GM19025 (cell line): ENCODE results near the gene SOWAHD.
"Not testable (repeated sequence)": the region's sequence is repeated elsewhere in the genome, so short reads cannot be mapped to it uniquely, and the experiment has no call there.

Experiments
- ATAC-seq: cut with Tn5 transposase; IDR thresholded peaks from one replicate; pipeline ENCODE4 v1.9.1; 2021; ENCODE audit warnings: mild to moderate bottlenecking, low read depth, moderate library complexity; ENCODE audit not compliant: unreplicated experiment

SOWAHD gene

DNA sequence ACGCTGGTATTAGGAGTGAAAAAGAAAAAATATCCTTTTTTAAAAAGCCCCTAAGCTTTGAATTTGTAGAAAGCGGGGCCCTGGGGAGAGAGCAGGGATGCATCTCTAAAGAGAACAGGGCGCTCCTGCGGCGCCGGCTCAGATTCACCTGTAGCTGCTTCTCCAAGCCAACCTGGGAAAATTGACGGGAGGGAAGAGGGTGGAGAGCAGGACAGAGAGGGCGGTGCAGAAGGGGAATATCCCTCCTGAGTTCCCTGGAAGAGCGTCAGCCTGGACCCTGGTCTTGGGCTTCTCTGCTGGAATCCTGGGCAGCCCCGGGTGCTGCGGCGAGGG lies 776 bp upstream of the SOWAHD start:
- ATAC-seq, result no peak

DNA sequence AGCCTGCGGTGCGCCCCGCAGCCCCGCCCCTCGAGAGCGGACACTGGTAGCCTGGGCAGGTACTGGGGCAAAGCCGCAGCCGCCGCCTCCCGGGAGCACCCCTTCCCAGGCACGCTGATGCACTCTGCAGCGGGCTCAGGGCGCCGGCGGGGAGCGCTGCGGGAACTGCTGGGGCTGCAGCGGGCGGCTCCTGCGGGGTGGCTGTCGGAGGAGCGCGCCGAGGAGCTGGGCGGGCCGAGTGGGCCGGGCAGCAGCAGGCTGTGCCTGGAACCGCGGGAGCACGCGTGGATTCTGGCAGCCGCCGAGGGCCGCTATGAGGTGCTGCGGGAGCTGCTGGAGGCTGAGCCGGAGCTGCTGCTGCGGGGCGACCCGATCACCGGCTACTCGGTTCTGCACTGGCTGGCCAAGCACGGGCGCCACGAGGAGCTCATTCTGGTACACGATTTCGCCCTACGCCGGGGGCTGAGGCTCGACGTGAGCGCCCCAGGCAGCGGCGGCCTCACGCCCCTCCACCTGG lies 401 bp downstream of the SOWAHD start:
- ATAC-seq, result no peak

DNA sequence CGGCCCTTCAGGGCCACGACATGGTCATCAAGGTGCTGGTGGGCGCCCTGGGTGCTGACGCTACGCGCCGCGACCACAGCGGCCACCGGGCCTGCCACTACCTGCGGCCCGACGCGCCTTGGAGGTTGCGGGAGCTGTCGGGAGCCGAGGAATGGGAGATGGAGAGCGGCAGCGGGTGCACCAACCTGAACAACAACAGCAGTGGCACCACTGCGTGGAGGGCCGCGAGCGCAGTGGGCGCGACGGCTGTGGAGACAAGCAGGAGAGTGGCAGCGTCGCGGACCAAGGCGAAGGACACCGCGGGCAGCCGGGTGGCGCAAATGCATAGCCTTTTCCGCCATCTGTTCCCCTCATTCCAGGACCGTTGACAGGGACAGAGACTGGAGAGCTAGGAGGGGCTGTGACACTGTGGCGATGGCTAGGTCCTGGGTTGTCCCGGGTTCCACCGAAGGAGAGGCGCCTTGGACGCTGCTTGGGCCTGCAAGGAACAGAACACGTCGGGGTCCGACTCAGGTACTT lies 919 bp downstream of the SOWAHD start:
- no peak for ATAC-seq

DNA sequence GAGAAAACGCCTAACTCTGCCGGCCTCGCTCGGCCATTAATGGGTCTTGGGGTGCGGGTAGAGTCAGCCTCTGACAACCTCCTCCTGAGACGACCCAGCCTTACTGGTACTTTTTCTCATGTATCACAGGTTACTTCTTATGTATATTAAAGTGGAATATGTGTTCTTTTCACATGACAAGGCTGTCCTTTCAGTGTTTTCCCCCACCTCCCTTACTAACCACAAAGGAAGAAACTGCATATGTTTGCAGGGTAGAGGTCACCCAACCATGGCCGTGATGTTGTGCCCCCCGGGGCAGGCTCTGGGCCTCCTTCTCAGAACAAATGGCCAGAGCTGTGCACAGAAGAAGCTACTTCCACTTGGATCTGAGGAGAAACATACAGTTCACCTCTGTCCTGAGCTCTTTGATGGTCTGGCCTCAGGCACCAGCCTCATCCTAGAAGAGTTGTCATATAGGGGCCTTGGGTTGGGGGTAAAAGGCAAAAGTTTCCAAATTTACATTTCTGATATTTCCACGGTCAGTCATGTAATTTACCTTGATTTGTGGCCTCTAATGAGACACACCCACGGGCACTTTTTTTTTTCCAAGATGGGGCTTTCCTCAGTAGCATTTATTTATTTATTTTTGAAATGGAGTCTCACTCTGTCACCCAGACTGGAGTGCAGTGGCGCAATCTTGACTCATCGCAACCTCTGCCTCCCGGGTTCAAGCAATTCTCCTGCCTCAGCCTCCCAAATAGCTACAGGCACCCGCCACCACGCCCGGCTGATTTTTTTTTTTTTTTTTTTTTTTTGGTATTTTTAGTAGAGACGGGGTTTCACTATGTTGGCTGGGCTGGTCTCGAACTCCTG lies 1.9 kb downstream of the SOWAHD start:
- no peak for ATAC-seq

DNA sequence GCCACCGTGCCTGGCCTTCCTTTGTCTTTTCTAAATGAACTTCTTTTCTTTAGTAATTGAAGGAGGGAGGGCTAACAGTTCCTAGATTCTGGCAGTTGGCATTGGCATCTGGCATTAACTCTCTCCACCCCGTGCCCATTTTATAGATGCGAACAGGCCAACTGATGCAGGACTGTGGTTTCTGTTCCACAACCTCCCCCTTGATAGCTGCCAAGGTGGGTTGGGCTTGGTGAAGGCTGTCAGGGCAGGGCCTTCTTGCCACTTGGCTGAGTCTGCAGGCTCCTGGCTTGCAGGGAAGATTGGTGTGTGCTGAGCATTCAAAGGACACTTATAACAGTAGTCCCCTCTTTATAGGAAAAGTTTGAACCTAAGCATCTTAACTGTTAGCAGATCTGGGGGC lies 4.3 kb downstream of the SOWAHD start:
- no peak for ATAC-seq

DNA sequence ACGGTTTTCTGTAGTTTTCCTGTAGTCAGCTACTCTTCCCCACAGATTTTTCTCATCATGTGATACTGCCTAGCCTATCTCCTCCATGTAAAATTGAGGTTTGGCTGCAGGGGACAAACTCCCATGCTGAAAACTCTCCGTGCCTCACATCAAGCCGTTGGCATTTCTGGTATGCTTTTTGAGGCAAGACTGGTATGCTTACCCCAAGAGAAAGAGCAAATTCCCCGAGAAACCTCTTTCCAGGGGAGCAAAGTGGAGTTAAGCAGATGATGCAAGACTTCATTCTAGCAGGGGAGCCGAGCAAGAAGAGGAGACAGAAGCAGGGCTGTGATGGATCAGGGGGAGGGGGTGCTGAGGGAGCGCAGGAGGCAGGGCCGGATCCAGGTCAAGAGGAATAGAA lies 4.8 kb downstream of the SOWAHD start:
- no peak for ATAC-seq

DNA sequence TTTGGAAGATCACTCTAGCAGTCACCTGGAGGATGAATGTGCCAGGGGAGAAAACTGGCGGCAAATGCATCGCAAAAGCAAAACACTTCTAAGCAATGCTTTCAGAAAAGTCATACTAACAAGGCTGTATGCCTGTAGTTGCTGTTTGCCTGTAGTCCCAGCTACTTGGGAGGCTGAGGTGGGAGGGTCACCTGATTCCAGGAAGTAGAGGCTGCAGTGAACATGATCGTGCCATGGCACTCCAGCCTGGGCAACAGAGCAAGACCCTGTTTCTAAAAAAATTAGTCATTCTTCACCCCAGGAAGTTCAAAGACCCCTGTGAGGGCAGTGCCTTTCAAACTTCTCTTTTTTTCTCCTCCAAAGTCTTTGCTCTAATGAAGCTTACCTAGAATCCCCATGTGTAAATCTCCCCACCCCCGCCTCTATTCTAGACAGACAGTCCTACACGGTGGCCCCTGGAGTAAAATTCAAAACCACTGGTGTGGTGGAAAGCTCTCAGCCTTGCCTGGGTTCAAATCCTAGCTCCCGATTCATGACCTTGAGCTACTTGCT lies 5.5 kb downstream of the SOWAHD start:
- no peak for ATAC-seq

DNA sequence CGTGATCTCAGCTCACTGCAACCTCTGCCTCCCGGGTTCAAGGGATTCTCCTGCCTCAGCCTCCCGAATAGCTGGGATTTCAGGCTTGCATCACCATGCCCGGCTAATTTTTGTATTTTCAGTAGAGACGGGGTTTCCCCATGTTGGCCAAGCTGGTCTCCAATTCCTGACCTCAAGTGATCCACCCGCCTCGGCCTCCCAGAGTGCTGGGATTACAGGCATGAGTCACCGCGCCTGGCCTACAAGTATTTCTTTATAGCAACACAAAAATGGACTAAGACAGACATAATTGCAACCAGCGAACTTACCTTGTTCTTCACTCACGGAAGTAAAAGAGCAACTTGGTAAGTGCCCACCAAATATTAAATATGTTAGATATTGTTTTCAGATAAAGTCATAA lies 10.0 kb downstream of the SOWAHD start:
- not testable (repeated sequence) for ATAC-seq

DNA sequence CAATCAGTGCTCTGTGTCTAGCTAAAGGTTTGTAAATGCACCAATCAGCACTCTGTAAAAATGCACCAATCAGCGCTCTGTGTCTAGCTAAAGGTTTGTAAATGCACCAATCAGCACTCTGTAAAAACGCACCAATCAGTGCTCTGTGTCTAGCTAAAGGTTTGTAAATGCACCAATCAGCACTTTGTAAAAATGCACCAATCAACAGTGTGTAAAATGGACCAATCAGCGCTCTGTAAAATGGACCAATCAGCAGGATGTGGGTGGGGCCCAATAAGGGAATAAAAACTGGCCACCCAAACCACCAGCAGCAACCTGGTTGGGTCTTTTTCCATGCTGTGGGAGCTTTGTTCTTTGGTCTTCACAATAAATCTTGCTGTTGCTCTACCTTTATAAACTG lies 11.0 kb downstream of the SOWAHD start:
- not testable (repeated sequence) for ATAC-seq

DNA sequence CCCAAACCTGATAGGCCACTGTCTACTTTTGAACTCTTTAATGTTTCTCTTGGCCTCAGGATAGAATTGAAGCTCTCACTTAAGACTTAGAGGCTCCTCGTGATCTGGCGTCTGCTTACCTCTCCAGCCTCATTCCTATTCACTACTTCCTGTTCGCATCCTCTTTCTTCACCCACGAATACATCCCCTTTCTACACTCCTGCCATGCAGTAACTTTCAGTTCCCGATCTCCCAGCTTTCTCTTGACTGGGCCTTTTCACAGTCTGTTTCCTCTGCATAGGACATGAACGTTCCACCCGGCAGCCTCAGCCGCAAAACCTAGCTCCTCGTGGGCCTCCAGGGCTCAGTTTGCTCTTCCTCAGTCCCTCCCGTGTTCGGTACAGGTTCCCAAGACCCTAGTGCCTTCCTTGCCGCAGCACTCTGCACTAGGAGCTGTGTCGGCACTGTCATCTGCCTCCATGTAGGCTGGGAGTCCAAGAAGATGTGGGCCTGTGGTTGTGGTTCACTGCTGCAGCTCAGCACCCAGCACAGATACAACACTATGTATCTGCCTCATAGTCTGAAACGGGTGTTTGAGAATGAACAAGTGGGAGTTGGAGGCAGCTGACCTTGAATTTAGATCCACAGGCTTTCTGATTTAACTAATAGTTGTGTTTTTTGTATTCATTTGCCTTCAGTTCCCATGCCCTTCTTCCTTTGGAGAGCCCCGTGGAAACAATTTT lies 17.3 kb downstream of the SOWAHD start:
- ATAC-seq, result peak; percentile 62

DNA sequence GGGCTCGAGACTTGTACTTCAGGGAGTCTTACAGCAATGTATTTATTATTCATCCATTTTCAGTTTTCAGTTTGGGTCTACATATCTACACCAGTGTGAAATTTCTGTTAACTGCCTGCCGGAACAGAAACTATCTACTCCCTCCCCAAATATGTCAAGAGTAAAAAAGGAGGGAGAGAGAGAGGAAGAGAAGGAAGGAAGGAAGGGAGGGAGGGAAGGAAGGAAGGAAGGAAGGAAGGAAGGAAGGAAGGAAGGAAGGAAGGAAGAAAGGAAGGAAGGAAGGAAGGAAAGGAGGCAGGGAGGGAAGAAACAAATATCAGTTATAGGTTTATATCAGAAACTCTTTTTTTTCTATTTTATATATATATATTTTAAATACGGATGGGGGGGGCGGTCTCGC lies 20.4 kb downstream of the SOWAHD start:
- ATAC-seq, result no peak

DNA sequence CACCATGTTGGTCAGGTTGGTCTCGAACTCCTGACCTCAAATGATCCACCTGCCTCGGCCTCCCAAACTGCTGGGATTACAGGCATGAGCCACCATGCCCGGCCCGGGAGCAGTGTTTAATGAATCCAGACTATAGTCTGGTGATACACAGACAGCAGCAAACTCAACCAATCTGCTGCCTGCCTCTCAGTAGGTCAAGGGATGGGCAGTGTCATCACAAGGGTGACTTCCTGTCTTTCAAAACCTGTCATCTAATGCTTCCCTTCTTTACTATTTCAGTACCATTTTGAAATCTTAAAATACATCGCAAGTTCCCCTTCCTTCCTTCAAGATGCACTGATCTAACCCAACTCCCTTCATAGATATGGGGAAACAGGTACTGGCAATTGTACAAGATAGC lies 24.6 kb downstream of the SOWAHD start:
- no peak for ATAC-seq

DNA sequence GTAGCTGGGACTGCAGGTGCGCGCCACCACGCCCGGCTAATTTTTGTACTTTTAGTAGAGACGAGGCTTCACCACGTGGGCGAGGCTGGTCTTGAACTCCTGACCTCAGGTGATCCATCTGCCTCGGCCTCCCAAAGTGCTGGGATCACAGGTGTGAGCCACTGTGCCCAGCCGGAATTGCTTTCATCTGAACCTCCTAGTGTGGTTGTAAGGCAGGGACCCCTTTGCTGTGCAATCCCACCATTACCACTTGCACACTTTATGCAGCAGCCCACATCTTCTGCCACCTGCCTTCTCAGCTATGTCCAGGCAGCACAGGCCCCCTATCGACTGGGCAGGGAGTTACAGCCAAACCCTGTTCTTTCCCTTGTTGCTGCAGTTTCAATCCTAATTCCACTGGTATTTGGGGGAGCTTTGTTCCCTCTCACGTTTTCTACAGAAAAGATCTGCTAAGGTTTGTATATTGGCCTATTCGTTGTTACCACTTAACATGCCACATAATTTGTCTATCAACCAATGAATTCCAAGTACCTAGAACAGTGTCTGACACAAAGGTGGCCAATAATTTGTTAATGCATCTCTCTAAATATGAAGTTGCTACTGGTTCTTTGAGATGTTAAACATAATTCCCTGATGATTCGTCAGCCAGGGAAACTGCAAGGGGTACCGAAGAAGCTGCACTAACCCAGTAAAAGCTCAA lies 26.5 kb downstream of the SOWAHD start:
- no peak for ATAC-seq

DNA sequence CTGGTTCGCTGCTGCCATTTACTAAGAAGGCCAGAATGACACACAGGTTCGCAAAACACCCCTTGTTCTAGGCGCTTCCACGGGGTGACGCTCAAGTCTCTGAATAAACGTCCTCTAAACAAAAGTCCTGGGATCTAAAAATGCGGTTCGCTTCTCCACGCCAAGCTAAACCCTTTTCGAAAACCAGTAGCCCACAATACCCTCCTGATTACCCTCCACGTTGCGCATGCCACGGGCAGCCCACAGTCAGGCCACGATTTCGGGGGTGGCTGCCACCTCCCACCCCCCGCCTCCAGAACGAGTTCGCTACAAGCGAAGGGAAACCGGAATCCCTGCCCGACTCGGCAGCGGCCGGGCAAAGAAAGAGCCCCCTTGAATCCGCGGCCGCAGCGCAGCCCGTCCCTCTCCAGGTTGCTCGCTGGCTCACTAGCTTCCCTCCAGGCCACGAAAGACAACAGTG lies 32.6 kb downstream of the SOWAHD start:
- ATAC-seq, result peak; percentile 19

DNA sequence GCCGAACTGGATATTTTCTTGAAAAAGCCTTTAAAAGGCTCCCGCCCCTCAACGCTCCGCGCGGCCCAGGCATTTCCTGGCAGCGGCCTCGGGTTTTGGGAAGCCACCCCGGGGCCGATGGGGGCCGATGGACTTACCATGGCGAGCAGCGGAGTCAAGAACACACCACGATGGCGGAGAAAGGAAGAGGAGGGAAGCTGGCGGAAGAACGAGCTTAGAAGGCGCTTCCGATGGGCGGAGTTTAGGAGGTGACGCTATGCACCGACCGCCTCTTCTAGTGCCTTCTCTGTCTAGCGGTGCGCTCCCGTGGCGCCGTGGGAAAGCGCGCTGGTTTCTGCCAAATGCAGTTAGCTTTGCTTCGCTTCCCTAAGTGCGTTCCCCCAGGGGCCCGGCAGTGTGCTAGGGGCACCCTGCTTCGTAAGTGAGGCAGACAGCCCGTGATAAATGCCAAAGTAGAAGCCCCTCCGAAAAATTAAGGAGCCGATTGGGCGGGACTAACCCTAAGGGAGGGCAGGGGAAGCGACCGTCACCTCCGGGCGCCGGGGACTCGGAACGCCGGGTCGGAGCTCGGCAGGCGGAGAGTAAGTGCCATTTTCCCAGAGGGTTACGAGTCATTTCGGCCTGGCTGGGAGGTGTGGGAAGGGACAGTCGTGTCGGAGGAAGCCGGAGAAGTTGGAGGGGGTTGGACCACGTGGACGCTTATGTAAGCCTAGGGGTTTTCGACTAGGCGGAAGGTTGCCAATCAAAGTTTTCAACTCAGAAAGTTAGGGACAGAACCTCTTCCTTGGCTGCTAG lies 33.2 kb downstream of the SOWAHD start, which contains the start of gene RPL39:
RPL39 (minus strand) TSS at position 194 of the 795 bp plus-strand sequence; CDS start at position 140, 54 bp downstream.
- peak; percentile 90 for ATAC-seq

DNA sequence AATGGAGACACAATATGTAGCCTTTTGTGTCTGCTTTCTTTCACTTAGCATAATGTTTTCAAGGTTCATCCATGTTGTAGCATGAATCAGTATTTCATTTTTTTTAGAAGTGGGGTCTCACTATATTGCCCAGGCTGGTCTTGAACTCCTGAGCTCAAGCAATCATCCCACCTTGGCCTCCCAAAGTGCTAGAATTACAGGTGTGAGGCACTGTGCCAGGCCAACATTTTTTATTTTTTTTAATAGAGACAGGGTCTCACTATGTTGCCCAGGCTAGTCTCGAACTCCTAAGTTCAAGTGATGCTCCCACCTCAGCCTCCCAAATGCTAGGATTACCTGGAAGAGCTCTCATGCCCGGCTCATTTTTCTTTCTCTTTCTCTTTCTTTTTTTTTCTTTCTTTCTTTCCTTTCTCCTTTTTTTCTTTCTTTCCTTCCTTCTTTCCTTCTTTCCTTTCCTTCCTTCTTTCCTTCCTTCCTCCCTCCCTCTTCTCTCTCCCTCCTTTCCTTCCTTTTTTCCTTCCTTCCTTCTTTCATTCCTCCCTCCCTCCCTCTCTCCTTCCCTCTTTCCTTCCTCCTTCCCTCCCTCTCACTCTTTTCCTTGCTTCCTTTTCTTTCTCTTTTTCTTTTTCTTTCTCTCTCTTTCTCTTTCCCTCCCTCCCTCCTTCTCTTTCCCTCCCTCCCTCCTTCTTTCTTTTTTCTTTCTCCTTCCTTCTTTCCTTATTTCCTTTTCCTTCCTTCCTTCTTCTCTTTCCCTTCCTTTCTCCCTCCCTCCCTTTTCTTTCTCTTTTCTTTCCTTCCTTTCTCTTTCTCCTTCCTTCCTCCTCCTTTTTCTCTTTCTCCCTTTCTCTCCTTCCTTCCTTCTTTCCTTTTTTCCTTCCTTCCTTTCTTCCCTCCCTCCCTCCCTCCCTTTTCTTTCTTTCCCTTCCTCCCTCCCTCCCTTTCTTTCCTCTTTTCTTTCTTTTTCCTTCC lies 43.1 kb downstream of the SOWAHD start:
- ATAC-seq, result no peak

DNA sequence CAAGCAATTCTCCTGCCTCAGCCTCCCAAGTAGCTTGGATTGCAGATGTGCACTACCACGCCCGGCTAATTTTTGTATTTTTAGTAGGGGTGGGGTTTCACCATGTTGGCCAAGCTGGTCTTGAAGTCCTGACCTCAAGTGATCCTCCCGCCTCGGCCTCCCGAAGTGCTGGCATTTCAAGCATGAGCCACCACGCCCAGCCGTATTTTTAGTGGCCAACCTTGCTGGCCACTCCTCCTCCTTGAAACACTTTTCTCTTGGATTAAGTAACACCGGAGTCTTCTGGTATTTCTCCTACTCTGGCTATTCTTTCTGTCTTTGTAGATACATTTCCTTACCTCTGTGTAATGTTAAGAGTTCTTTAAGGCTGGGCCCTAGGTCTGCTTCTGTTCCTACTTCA lies 44.2 kb downstream of the SOWAHD start:
- no peak for ATAC-seq

DNA sequence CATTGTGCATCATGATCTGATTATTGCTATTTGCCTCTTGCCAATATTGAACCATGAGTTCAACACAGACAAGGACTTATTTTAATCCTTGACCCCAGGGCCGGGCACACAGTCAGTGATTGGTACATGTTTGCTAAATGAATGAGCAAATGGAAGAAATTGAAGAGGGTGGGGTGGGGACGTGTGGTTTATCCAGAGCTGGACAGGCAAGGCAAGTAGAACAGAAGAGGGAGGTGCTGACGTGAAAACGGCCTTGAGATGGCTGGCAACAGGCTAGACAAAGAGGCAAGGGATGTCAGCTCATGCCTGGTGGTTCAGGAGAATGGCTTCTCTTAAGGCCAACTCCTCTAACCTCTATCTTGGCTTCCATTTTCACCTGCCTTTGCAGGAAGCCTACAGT lies 50.1 kb downstream of the SOWAHD start:
- not testable (repeated sequence) for ATAC-seq
